GM12878 (cell line): ENCODE results near the gene SERPINE1. TPM values are rescaled to one million over a fixed set of nuclear protein-coding genes. Genes with fewer than 3 reads are reported as not detected.

ENCODE experiments used
- ATAC-seq: fragments of 200-7000 bp; cut with Tn5 transposase; 3 replicates; pipeline ENCODE4 v1.9.1; 2020; ENCODE audit warnings: mild to moderate bottlenecking, moderate library complexity
- BruUV-seq: library from RNA; stranded (reverse); fragments of 400-500 nt; replicated peaks from 2 replicates; lab custom pipeline; 2021; lab: Mats Ljungman, UMichigan
- CTCF ChIA-PET: fragments of 300-600 bp; sonication (Branson Sonifier 250); formaldehyde crosslinking; extraction: SDS; loops from one replicate; lab custom pipeline; 2021; ENCODE audit warnings: inconsistent platforms; lab: Yijun Ruan, JAX
- POLR2A ChIA-PET: fragments of 350-600 bp; formaldehyde crosslinking; extraction: SDS; loops from one replicate; lab custom pipeline; 2021; ENCODE audit warnings: inconsistent platforms; lab: Charles Lee
- RAD21 ChIA-PET: fragments of 300-600 bp; sonication (Branson Sonifier 250); formaldehyde crosslinking; loops from one replicate; lab custom pipeline; 2023; ENCODE audit warnings: antibody characterized with exemption; ENCODE audit not compliant: unreplicated experiment; lab: Charles Lee
- SMC1A ChIA-PET: fragments of 300-600 bp; sonication (Branson Sonifier 250); formaldehyde crosslinking; loops from one replicate; lab custom pipeline; 2023; ENCODE audit not compliant: unreplicated experiment, uncharacterized antibody; lab: Charles Lee
- DNase-seq: peaks from one replicate; pipeline ENCODE4 v3.0.0-alpha.2; 2011; ENCODE audit warnings: low read depth, low spot score
- FAIRE-seq: peaks from 3 replicates; lab custom pipeline; 2011; peaks lifted over from hg19 to GRCh38; lab: Jason Lieb, UNC
- H2AFZ ChIP-seq: 2 replicates; pipeline ENCODE4 v1.6.0; 2011; ENCODE audit warnings: low read depth, low read length, control low read depth; ENCODE audit not compliant: control insufficient read depth
- H3K27ac ChIP-seq: 2 replicates; pipeline ENCODE4 v1.5.1; 2011; ENCODE audit warnings: control low read depth; ENCODE audit not compliant: control insufficient read depth, insufficient read depth
- H3K27me3 ChIP-seq, 2 experiments: replicated peaks in 1 of 2; 2 replicates each; pipeline versions ENCODE4 v1.6.0 to v1.6.1; 2011; ENCODE audit warnings: low read length in 1 of 2; ENCODE audit not compliant: control insufficient read depth in 2 of 2, insufficient read depth in 2 of 2
- H3K36me3 ChIP-seq, 2 experiments: 2 replicates each; pipeline ENCODE4 v1.5.1; 2011; ENCODE audit warnings: low read length in 1 of 2; ENCODE audit not compliant: control insufficient read depth in 2 of 2, insufficient read depth in 2 of 2
- H3K4me1 ChIP-seq: 2 replicates; pipeline ENCODE4 v1.6.1; 2011; ENCODE audit warnings: mild to moderate bottlenecking, low read length, moderate library complexity, mixed read lengths; ENCODE audit not compliant: control insufficient read depth, insufficient read depth
- H3K4me2 ChIP-seq: 2 replicates; pipeline ENCODE4 v1.6.0; 2011; ENCODE audit warnings: control low read depth; ENCODE audit not compliant: control insufficient read depth, insufficient read depth
- H3K4me3 ChIP-seq: fragments of 200-600 bp; sonication (generic); 2 replicates; pipeline ENCODE4 v1.5.1; 2016
- H3K79me2 ChIP-seq: 2 replicates; pipeline ENCODE4 v1.6.0; 2011; ENCODE audit warnings: low read length; ENCODE audit not compliant: control insufficient read depth, insufficient read depth
- H3K9ac ChIP-seq: 2 replicates; pipeline ENCODE4 v1.8.0; 2011; ENCODE audit warnings: low read length, control low read depth, mixed read lengths; ENCODE audit not compliant: control insufficient read depth, insufficient read depth
- H3K9me3 ChIP-seq: replicated peaks from 3 replicates; pipeline ENCODE4 v1.5.1; 2011; ENCODE audit warnings: mild to moderate bottlenecking, low read length; ENCODE audit not compliant: control insufficient read depth, insufficient read depth
- H4K20me1 ChIP-seq: 2 replicates; pipeline ENCODE4 v1.6.0; 2011; ENCODE audit not compliant: control insufficient read depth, insufficient read depth
- ATF2 ChIP-seq: IDR thresholded peaks from 2 replicates; pipeline ENCODE4 v1.6.1; 2012; ENCODE audit warnings: low read length, inconsistent platforms
- BCLAF1 ChIP-seq: fragments of 450-650 bp; IDR thresholded peaks from 2 replicates; pipeline ENCODE4 v1.6.1; 2017; ENCODE audit warnings: antibody characterized with exemption, mild to moderate bottlenecking, moderate library complexity
- E2F8 ChIP-seq: fragments of 450-650 bp; IDR thresholded peaks from 2 replicates; pipeline ENCODE4 v1.6.1; 2018; ENCODE audit warnings: mild to moderate bottlenecking, low read depth, moderate library complexity; ENCODE audit not compliant: partially characterized antibody
- EGR1 ChIP-seq, 2 experiments: IDR thresholded peaks; 1 replicate in 1 of 2; 2 replicates in 1 of 2; pipeline ENCODE4 v1.6.1; 2011 to 2012; ENCODE audit warnings: low read depth in 2 of 2, low read length in 2 of 2, borderline replicate concordance in 1 of 2, mild to moderate bottlenecking in 1 of 2, moderate library complexity in 1 of 2
- JUND ChIP-seq: IDR thresholded peaks from 2 replicates; pipeline ENCODE4 v1.6.1; 2012; ENCODE audit warnings: low read depth, mild to moderate bottlenecking, low read length, improper control_type of control experiment, moderate library complexity
- NBN ChIP-seq: fragments of 450-650 bp; IDR thresholded peaks from 2 replicates; pipeline ENCODE4 v1.6.1; 2016
- NR2C1 ChIP-seq: fragments of 450-650 bp; IDR thresholded peaks from 2 replicates; pipeline ENCODE4 v1.6.1; 2017; ENCODE audit warnings: antibody characterized with exemption, mild to moderate bottlenecking, moderate library complexity
- RELB ChIP-seq: fragments of 450-650 bp; IDR thresholded peaks from 2 replicates; pipeline ENCODE4 v1.6.1; 2017; ENCODE audit warnings: low read depth, mild to moderate bottlenecking, moderate library complexity
- SMC3 ChIP-seq: IDR thresholded peaks from 2 replicates; pipeline ENCODE4 v1.6.1; 2011; ENCODE audit warnings: low read length, improper control_type of control experiment, borderline replicate concordance
- WGBS: methylation state at CpG from one replicate; pipeline ENCODE4 v1.1.6; 2016; ENCODE audit warnings: low lambda C conversion rate; ENCODE audit not compliant: insufficient replicate concordance, insufficient coverage; ENCODE audit errors: missing lambda C conversion rate; 5-methylcytosine and 5-hydroxymethylcytosine counted together
- in situ Hi-C: fragments of 300-500 bp; cut with MboI; formaldehyde crosslinking; loops from 9 replicates; pipeline ENCODE4 v1.14.3; 2018; ENCODE audit warnings: mixed read lengths
- intact Hi-C: fragments of 100-400 bp; cut with micrococcal nuclease; formaldehyde crosslinking; loops from one replicate; pipeline ENCODE4 v1.14.2; 2022; ENCODE audit not compliant: unreplicated experiment
- polyA plus RNA-seq, 11 experiments: library from polyadenylated mRNA; depleted of rRNA in 4 of 11; unstranded in 6 of 11; stranded (reverse) in 5 of 11; fragments of >200 nt; fragmentation: Nextera tagmentation in 4 of 11; fragmentation: Illumina TruSeq in 1 of 11; extraction: Ambion mirVana in 4 of 11; extraction: Trizol in 1 of 11; gene quantifications; 1 replicate in 1 of 11; 2 replicates in 10 of 11; pipeline versions ENCODE4 v1.2.1 to v1.2.3, GENCODE V29; 2011 to 2016; ENCODE audit warnings: inconsistent platforms in 2 of 11, missing spikeins in 2 of 11, low read depth in 1 of 11
- total RNA-seq, 4 experiments: library from RNA; depleted of rRNA in 3 of 4; stranded (reverse); fragments of >200 nt in 3 of 4; fragmentation: Illumina TruSeq in 1 of 4; extraction: Trizol in 1 of 4; gene quantifications; 2 replicates each; pipeline versions ENCODE4 v1.2.1 to v1.2.3, GENCODE V29; 2013 to 2021

Gene SERPINE1
- total and polyA plus RNA-seq, 10 of the 15 experiments (the other 5 are each of a cell fraction or from before 2014, with no cell fraction given), result 0.20 to 2.4 (median 0.44) TPM

DNA sequence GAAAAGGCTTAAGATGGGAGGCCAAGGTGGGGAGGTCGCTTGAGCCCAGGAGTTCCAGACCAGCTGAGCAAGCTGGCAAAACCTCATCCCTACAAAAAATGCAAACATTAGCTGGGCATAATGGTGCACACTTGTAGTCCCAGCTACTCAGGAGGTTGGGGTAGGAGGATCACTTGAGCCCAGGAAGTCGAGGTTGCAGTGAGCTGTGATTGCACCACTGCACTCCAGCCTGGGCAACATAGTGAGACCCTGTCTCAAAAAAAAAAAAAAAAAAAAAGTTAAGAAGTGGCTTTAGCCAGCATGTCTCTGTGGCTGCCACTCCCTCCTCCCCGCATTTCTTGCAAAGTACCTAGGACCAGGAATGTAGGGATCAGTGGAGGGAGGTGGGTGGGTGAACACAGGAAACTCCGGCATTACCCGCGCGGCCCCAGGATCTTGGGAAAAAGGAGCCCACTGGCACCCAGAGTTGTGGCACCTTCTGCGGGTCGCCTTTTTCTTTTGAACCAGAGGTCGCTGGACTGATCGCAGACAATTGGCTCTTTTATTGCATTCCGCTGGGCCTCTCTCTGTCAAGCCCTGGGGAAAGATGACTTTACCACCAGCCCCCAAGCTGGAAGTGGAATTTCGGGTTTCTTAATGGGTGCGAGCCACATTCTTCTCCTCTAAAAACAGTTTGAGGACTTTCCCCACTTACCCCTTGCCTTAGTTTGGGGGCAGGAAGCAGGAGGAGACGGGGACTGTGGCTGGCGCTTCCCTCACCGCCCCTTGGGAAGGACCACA is 35.0 kb downstream of the SERPINE1 start:
- H3K36me3 ChIP-seq, result peaks cover 5 to 7% of the 10 kb centered on the region in 2 experiments
- H4K20me1 ChIP-seq, result no peaks in the 10 kb centered on the region
- H2AFZ ChIP-seq, result no peak overlapping the region
- CTCF ChIA-PET, result interaction anchor here (0.9 to 2.3 kb wide), 2 partner anchors 18 to 21 kb away, joined by 3 to 11 read pairs; no protein-coding TSS in a partner anchor
- intact Hi-C loops, result no loop called here
- ATAC-seq, result no peak
- RAD21 ChIA-PET, result interaction anchor here (0.8 to 0.9 kb wide), 2 partner anchors 18 to 128 kb away, joined by 3 to 4 read pairs; no protein-coding TSS in a partner anchor
- POLR2A ChIA-PET, result no interaction called here
- peak overlapping the region; percentile 23; the same call in 1 of the 2 replicates for H3K4me3 ChIP-seq
- no peaks in the 10 kb centered on the region; the same call in 2 of the 3 replicates for H3K9me3 ChIP-seq
- no peak overlapping the region for H3K4me2 ChIP-seq
- FAIRE-seq, result no peak
- no peaks in the 10 kb centered on the region for H3K79me2 ChIP-seq
- SMC1A ChIA-PET, result interaction anchor here (0.9 kb wide), 1 partner anchor 21 kb away, joined by 3 read pairs; no protein-coding TSS in a partner anchor
- DNase-seq, result no peak
- peaks cover 8 to 14% of the 10 kb centered on the region in 2 experiments; a peak in 3 of 4 replicates for H3K27me3 ChIP-seq
- BruUV-seq, result no TSS peak
- no peak overlapping the region for H3K9ac ChIP-seq
- in situ Hi-C loops, result no loop called here
- WGBS, result 74% methylated on average over 17 of the region's 17 CpGs
- H3K4me1 ChIP-seq, result peaks cover 4% of the 10 kb centered on the region
- H3K27ac ChIP-seq, result no peak overlapping the region
- TF ChIP-seq NBN, result no peak
- no peak for TF ChIP-seq JUND
- TF ChIP-seq SMC3, result no peak
- TF ChIP-seq RELB, result no peak
- TF ChIP-seq E2F8, result no peak
- no peak for TF ChIP-seq ATF2
- no peak for TF ChIP-seq EGR1 (IDR thresholded peaks at IDR 0.05; ENCODE audit: borderline replicate concordance in 1 of 2, low read depth in 2 of 2, low read length in 2 of 2)
- TF ChIP-seq NR2C1, result no peak
- no peak for TF ChIP-seq BCLAF1
